Measurements from ENCODE around the gene BICRA.
"Not testable (repeated sequence)": the region's sequence is repeated elsewhere in the genome, so short reads cannot be mapped to it uniquely, and the experiment has no call there.

The BICRA gene

DNA sequence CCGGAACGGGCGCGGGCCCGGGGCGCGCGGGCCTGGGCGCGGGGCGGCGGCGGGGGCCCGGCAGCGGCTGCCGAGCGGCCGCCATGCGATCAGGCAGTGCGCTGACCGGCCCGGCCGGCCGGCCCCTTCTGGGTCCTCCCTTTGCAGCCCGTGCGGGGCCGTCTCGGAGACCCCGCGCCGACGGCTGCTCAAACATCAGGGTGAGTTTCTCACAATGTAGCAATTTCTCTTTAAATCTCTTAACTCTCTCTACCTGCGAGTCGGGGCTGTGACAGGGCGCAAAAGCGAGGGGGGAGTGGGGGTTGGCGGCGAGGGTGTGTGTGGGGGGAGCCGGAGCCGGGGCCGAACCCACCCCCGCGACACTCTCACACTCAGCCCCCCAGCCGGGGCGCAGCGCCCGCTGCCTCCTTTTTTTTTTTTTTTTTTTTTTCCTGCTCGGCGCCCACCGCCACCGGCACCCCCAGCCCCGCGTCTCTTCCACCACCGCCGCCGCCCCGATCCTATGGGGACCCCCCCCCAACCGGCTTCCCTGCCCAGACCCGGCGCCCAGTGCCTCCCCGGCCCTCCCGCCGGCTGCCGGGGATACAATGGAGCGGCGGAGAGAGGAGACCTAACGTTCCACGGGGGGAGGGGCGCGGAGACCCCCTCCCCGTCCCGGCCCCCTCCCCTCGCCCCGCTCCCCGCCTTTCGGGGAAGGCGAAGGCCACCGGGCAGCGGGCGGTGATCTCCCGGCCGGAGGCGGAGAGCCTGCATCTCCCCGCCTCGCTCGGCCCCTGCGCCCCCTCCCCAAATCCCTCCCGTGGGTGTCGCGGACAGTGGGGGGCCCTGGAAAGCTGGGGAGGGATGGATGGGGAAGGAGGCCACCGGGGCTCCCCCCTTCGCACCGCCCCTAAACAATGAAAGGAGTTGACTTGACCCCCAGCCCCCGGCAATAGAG lies at the start of gene BICRA:
Gene BICRA (plus strand): TSS at position 166 of the 937 bp plus-strand sequence. CDS start 64,441 bp downstream, outside the sequence.
- DNase-seq: peak in 1 of 2 experiments; percentile 86

DNA sequence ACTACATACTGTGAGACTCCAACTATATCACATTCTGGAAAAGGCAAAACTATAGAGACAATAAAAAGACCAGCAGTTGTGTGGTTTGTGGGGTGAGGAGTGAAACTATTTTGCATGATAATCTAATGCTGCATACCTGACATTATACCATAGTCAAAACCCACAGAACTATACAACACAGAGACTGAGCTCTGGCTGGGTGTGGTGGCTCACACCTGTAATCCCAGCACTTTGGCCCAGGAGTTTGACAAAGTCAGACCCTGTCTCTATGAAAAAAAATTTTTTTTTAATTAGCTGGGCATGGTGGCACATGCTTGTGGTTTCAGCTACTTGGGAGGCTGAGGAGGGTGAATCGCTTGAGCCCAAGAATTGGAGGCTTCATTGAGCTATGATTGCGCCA lies 47.9 kb upstream of the BICRA start:
- DNase-seq: no peak

DNA sequence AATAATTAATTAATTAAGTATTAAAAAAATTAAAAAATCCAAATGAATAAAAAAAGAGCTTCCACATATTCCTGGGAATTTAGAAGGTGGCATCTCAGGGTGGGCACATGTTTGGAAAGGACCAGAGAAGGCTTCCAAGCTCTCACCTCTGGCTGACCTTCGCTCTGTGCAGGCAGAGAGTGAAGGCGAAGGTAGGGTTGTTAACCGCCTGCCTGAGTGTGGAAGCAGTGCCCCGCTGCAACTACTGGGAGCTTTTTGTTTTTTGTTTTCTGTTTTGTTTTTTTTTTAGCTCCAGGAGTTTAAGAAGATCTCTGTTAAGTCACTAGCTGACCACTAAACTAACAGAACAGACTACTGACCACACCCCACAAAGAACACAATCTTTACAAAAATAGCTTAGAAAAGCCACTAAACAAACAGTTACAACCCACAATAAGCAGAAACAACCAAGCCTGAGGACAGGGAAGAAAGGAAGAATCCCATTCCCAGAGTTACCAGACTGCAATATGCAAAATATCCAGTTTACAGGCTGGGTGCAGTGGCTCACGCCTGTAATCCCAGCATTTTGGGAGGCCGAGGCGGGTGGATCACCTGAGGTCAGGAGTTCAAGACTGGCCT lies 47.4 kb upstream of the BICRA start:
- no peak for DNase-seq

DNA sequence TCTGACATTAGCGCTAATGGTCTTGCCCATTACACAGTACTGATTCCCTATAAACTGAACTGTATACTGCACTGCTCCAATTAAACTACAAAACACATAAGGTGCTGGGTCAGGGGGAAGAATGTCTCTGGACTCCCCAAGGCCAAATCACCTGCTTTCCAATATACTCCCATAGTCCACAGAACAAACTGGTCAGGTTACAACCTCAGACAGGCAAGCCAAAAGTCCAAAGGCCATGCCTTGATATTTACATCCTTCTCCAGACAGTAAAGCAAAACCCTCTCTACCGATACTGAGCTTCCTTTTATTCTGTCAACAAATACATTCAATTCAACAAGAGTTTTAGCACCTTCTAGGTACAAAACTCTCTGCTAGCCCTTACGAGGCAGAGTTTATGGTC lies 44.9 kb upstream of the BICRA start:
- no peak for DNase-seq

DNA sequence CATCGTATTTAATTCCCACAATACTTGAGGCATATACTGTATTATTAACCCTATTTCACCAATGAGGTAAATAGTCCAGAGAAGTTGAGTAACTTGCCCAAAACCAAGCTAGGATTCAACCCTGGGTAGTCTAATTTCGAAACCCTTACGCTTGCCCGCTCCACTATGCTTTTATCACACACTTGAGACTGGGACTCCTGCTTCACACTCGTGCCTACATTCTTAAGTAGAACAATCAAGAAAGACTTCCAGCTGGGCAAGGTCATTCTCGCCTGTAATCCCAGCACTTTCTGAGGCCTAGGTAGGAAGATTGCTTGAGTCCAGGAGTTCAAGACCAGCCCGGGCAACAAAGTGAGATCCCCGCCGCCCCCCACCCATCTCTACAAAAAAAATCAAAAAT lies 39.6 kb upstream of the BICRA start:
- no peak for DNase-seq

DNA sequence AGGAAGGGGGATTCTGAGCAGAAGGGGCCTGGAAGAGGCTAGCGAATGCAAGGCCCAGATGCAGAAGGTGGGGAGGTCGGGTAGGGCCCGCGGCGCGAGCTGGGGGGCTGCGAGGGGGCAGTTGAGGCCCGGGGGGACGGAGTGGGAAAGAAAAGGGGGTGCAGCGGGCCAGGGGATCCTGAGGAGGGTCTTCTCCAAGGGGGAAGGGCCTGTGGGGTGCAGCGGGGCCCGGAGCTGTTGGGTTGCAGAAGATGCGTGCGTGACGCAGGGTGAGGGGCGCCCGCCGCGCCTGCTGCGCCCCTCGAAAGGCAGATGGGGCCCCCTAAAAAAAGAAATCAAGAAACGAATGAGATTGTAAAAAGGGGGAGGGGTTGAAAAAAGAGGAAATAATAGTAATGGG lies 36.3 kb upstream of the BICRA start:
- DNase-seq: no peak

DNA sequence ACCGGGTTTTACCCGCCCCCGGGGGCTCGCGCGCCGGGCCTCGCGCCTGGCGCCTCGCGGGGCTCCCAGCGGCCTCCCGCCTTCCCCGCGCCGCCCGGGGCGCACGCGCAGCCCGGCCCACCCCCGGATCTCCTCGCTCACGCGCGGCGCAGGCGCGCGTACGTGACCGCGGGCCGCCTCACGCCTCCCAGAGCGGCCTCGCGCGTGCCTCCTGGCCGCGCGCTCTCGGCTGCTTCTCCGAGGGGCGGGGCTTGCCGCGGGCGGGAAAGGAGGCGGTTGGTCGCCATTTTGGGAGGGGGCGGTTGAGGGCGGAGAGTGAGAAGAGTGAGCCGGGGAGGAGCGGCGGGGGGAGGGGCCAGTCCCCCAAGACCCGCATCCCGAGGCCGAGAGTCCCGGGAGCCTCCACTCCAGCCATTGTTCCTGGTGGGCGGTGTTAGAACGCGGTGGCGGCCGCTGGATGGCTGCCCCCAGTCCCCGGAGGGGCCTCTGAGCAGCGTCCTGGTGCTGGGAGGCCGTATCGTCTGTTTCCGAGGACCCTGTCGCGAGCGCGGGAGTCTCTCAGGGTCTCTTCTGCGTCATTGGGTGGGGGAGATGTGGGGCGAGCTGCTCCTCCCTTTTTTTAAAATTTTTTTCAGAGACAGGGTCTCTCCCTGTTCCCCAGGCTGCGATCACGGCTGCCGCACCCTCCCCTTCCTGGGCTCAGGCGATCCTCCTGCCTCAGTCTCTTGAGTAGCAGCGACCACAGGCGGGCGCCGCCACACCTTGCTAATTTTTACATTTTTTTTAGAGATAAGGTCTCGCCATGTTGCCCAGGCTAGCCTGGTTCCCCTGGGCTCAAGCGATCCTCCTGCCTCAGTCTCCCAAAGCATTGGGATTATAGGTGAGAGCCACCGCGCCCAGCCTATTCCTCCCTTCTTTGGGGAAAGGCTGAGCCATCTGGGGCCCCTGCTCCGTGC lies 35.6 kb upstream of the BICRA start, which contains the start of gene ZNF541:
Gene ZNF541 (minus strand): TSS at position 78 of the 956 bp plus-strand sequence. CDS start 17,292 bp downstream, outside the sequence.
- DNase-seq: peak in 1 of 2 experiments; percentile 16

DNA sequence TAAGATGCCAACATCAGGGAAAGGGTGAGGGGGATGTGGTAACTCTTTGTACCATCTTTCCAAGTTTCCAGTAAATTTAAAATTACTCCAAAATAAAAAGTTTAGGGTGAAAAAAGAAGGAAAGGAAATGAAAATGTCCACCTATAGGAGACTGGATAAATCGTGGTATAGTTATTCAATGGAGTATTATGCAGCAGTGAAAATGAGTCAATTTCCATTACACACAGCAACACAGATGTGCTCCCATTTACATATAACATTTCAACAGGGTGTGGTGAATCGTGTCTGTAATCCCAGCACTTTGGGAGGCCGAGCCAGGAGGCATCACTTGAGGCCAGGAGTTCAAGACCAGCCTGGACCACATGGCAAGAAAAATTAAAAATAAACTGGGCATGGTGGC lies 28.5 kb upstream of the BICRA start:
- DNase-seq: no peak

DNA sequence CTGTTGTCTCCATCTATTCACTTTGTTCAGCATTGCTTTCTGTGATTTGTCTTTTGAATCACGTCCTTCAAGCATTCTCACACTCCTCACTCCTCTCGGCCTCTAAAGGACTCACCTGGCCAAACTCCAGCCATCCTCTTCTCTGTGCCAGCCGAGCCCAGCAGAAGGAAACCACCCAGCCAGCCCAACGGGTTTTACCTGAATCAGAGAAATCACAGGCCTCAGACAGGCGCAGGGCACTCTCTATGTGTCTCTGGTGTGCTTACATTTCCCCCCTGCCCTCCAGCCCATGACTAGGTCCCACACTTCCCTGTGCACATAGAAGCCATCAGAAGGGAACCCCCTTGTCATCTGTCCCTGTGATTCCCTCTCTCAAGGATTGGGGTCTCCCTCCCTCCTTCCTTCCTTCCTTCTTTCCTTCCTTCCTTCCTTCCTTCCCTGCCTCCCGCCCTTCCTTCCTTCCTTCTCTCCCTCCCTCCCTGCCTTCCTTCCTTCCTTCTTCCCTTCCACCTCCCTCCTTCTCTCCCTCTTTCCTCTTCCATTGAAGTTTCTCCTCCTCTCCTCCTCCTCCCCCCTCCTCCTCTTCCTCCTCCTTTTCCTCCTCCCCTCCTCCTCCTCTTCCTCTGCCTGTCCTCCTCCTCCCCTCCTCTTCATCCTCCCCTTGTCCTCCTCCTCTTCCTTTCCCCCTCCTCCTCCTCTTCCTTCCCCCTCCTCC lies 27.2 kb upstream of the BICRA start:
- DNase-seq: no peak

DNA sequence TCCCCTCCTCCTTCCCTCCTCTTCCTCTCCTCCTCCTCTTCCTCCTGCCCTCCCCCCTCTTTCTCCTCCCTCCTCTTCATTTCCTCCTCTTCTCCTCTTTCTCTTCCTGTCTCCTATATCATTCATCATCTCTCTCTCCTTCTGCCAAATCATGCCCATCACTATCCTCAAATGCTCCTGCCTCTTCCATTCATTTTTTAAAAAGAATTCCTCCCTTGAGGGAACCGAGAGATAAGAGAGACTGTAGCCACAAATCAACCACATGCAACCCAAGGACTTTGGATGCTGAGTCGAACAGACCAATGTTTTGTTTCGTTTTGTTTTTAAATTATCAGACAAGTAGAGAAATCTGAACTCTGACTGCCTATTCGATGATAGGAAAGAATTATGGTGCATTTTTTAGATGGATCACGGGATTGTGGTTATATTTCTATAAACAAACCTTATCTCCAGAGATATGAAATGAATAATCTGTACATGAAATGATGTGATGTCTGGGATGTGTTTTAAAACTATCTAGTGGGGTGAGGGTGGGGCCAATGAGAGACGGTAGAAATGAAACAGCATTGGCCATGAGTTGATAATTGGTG lies 26.5 kb upstream of the BICRA start:
- DNase-seq: no peak

DNA sequence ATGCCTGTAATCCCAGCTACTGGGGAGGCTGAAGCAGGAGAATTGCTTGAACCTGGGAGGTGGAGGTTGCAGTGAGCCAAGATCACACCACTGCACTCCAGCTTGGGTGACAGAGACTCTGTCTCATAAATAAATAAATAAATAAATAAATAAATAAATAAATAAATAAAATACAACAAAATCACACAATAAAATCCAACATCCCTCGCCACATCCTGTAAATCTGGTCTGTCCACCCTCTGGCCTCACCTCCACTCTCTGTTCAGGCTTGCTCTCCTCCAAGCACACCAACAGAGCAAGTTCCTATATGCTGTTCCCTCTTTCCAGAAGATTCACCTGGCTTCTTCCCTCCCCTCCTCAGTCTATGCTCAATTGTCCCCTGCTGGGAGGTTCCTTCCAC lies 25.8 kb upstream of the BICRA start:
- not testable (repeated sequence) for DNase-seq

DNA sequence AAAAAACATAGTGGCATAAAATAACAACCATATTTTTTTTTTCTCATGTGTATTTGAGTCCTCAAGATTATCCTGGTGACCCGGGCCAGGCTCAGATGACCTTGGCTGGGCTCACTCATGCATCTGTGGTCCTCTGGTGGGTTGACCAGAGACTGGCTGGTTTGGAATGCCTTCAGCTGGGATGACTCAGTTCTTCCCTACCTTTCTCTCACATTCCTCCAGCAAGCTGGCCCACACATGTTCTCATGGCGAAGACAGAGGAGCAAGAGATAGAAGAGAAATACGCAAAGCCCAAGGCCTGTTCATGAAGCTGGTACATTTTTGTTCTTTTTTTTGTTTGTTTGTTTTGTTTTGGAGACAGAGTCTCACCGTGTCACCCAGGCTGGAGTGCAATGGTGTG lies 21.6 kb upstream of the BICRA start:
- no peak for DNase-seq

DNA sequence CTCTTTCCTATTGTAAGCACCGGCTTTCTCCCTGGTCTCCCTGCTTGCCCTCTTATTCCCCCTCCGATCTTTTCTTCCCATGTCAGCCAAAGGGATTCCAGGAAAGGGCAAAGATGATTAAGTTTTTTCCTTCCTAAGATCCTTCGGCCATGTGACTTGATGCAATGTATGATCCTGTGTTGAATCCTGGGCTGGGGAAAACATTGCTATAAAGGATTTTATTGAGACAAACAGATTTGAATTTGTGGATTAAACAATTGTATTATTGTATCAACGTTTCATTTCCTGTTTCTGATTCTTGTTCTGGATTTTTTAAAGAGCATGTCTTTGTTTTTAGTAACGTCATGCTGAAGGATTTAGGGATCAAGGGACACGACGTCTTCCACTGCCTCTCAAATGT lies 19.1 kb upstream of the BICRA start:
- DNase-seq: no peak

DNA sequence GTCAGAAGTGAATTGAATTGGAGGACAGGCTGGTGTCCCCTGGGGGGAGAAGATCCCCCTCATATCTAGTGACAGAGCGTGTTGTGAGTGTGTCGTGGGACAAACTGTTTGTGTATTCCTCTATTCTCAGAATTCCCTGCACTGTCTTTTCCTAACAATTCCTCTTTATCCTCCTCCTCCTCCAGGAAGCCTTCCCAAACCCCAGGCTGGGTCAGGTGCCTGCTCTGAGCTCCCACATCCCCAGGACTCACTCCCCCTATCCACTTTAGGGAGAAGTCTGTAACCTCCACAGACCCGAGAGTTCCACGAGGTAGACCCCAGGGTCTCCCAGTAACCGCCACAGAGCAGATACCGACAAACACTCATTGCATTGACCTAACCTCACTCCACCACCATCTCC lies 15.1 kb upstream of the BICRA start:
- no peak for DNase-seq

DNA sequence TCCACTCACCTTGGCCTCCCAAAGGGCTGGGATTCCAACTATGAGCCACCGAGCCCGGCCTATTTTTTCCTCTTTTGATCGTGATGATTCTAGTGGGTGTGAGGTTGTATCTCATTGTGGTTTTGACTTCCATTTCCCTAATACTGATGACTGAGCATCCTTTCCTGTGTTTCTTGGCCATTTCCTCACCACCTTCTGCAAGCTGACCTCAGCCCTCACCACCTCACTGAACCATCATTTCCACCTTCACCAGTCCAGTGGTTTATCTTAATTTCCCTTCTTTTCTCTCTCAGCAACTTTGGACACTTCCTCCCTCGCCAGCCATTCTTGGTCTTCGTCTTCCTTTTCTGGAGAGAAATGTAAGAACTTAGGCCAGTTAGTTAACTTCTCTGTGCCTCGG lies 13.0 kb upstream of the BICRA start:
- DNase-seq: no peak

DNA sequence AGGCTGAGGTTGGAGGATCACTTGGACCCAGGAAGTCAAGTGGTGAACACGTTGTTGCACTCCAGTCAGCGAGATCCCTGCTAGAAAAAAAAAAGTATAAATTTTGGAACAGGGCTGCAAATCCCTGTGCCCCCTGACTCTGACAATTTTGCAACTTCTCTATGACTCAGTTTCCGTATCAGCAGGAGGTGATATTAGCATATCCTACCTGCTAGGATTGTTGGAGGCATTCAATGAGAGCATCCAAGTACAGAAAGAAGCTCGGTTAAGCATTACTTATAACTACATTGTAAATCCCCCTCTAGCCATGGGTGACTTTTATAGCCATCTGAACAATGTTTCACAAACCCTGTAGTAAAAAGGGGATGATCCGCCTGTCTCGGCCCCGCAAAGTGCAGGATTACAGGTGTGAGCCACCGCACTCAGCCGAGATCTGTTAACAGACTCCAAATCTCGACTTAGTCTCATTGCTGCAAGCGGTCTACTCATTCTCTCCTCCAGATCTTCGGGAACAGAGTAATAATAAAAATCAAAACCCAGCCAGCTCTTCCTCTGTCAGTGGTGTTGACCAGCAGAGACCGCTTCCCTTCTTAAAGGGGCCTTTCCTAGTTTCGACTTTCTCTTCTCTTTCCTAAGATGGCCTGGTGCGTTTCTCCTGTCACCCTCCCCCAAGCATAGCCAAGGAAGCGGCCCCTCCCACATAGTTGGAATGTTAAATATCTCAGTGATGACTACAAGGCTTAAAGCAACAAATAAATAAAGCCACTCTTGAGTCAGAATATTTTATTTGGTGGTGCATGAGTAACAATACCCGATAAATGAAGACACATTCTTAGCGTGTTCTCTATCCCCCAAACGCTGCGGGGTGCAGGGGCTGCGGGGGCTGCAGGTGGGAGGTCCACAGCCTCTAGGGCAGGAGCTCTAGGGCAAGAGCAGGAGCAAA lies 10.3 kb upstream of the BICRA start:
- peak in 1 of 2 experiments; percentile 22 for DNase-seq

DNA sequence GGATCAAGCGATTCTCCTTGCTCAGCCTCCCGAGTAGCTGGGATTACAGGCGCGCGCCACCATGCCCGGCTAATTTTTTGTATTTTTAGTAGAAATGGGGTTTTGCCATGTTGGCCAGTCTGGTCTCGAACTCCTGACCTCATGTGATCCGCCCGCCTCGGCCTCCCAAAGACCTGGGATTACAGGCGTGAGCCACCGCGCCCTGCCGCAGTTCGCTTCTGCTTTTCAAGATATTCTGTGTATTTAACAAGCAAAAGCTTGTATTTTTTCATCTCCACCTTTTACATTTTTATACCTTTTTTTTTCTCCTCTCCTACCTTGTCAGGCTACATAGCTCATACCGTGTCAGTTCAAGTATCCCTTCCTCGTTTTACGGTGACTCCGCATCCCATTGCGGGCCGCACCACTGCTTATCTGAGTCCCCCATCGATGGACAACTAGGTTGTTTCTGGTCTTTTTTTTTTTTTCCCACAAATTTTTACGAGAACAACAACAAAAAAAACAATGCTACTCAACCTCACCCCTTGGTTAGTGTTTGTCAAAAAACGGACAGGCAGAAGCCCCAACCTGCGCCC lies 9.2 kb upstream of the BICRA start:
- DNase-seq: not testable (repeated sequence)

DNA sequence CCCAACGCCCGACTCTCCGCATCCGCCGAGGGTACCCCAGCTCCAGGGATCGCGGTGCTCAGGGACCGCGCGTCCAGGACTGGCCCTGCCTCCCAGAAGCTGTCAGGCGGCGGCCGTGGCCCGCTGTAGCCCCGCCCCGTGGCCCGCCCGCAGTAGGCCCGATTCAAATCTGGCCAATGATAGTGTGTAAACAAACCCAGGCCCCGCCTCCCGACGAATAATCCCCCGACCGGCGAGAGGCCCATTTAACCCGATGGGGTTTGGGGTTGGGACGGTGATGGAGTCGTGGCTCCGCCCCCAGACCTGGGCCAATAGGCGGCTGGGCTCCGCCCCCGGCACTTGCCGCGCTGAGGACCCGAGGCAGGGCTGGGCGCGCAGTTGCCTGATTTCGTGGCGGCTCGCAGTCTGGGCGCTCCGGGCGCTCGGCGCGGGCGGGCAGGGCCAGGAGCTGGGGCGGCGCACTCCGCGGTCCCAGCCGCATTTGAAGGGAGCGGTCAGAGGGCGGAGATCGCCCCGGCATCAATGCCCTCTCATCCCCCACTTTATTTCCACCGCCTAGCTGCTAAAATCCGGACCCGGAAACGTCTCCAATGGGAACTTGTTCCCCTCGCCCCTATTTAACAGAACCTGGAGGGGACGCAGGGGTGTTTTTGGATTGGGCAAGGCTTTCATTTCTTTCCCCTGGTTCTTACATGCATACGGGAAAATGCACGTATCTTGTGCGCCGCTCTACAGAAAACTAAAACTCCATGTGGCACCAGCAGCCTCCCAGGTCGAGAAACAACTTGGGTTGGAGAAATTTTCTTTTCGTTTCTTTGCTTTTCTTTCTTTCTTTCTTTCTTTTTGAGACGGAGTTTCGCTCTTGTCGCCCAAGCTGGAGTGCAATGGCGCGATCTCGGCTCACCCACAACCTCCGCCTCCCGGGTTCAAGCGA lies 8.4 kb upstream of the BICRA start:
- peak; percentile 99 to 100 for DNase-seq
